ENCODE data around the gene MTHFD2.

DNA sequence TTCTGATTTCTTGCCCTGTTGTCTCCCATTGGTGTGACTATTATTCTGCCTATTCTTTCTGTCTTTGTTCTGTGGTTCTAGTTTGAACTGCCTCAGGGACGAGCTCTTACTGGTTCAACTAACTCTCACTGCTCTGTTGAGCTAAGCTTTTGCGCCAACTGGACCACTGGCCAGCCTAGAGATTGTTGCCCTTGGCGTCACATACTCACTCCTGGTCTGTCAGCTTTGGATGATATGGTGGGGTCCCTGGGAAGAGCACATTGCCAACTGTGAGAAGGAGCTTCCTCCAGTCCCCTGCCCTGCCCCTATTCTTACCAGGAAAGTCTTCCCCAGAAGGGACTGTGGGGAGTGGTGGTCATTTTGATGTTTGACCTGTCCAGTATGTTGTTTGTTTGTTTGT, 6.0 kb downstream of the MTHFD2 start:
- no peak for TF ChIP-seq POLR2A (IDR thresholded peaks at IDR 0.05; ENCODE audit: extremely low read depth, insufficient read length)
- TF ChIP-seq, protein P1, sequence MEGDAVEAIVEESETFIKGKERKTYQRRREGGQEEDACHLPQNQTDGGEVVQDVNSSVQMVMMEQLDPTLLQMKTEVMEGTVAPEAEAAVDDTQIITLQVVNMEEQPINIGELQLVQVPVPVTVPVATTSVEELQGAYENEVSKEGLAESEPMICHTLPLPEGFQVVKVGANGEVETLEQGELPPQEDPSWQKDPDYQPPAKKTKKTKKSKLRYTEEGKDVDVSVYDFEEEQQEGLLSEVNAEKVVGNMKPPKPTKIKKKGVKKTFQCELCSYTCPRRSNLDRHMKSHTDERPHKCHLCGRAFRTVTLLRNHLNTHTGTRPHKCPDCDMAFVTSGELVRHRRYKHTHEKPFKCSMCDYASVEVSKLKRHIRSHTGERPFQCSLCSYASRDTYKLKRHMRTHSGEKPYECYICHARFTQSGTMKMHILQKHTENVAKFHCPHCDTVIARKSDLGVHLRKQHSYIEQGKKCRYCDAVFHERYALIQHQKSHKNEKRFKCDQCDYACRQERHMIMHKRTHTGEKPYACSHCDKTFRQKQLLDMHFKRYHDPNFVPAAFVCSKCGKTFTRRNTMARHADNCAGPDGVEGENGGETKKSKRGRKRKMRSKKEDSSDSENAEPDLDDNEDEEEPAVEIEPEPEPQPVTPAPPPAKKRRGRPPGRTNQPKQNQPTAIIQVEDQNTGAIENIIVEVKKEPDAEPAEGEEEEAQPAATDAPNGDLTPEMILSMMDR (IDR thresholded peaks at IDR 0.05; ENCODE audit: low read depth, low read length) = no peak
- no peak for TF ChIP-seq MYC (IDR thresholded peaks at IDR 0.05; ENCODE audit: low read depth, low read length)
- TF ChIP-seq, protein P2, sequence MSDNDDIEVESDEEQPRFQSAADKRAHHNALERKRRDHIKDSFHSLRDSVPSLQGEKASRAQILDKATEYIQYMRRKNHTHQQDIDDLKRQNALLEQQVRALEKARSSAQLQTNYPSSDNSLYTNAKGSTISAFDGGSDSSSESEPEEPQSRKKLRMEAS (IDR thresholded peaks at IDR 0.05; ENCODE audit: low read depth, low read length) = no peak
